Stimulated activated CD4-positive, alpha-beta T cell treated with anti-CD3 and anti-CD28 coated beads, Interleukin-1b, Interleukin-23, amount 100 ng/mL, for 24 hours (primary cell): ENCODE results near the gene KCNN1.
"Not testable (repeated sequence)": the region's sequence is repeated elsewhere in the genome, so short reads cannot be mapped to it uniquely, and the experiment has no call there.

ENCODE experiments used
- DNase-seq, 4 experiments: peaks; one replicate each; pipeline ENCODE4 v3.0.0-alpha.2; 2020; ENCODE audit warnings: low read depth in 4 of 4, low spot score in 1 of 4

The KCNN1 gene

GRCh38 chr19:17967257-17968051, 547 bp downstream of the KCNN1 start:
- no peak for DNase-seq

DNA sequence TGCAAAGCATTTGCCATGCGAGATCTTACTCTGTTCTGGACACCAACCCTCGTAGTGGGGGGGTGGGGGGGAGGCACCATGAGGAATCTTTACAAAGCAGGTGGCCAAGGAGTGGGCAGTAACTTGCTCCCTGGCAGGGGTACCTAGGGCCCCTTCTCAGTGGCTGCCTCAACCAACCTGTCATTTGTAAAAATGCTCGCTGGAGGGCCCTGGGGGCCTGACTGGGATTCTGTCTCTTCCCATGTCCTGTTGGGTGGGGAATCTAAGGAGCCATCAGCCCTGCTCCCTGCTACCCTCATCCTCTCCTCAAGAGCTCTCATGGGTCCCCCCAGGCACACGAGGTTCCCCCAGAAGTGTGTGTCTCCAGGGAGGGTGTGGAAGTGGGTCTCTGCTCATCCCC, 1.5 kb downstream of the KCNN1 start:
- no peak for DNase-seq

DNA sequence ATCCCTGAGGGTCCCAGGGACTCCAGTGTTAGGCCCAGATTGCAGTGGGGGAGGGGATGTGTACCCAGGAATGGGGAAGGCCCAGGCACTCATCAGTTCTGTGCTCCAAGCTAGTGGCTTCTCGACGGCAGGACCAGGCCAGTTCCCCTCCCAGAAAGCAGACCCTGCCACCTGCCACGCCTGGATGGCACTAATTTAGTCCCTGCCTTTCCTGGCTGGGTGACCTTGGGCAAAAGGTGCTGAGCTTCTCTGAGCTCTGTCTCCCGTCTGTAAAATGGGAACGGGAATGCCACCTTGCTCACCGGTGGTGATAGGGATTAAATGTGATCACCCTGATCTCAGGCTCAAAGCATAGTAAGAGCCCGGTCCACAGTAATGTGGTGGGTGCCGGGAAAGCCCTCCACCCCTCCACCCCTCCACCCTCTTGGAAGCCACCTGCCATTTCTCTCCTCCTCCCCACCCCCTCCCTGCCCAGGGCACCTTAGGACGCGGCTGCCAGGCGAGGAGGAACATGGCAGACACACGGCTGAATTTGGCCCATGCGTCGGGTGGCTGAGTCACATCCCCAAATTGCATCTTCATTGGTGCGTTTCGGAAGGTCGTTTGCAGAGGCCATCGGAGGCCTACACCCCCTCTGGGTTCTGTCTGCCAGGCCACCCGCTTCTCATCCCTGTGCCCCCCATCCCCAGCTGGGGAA, 2.3 kb downstream of the KCNN1 start:
- DNase-seq: no peak

GRCh38 chr19:17972230-17972629, 5.3 kb downstream of the KCNN1 start:
- no peak for DNase-seq

GRCh38 chr19:17973759-17974158, 6.9 kb downstream of the KCNN1 start:
- DNase-seq: no peak

DNA sequence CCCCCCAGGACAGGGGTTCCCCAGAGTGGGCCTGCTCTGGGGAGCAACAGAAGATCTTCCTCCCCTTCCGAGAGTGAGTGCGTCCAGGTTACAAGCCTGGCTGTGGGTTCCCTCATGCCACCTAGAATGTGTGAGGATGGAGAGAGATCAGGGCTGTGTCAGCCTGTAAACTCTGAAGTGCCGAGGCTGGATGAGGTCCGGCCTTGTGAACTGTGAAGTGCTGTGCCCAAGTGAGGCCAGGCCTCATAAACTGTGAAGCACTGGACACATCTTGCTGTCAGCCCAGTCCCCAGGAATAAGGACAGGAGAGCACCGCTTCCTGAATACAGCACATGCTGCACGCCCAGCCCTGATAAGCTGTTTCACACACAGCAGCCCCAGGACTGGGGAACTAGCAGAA, 7.6 kb downstream of the KCNN1 start:
- DNase-seq: no peak

DNA sequence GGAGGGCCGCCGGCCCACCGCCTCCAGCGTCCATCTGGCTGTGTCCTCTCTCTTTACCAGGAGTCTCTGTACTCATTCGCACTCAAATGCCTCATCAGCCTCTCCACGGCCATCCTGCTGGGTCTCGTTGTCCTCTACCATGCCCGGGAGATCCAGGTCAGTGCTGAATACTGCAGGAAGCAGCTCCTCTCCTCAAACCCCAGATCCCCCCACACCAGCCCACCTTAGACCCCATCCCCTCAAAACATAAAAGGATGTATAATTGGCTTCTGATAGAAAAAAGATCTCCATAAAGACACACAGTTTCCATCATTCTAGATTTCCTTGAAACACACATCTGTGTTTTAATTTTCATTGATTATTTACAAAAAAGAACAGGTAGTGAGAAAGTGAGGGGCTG, 8.1 kb downstream of the KCNN1 start:
- DNase-seq: no peak

DNA sequence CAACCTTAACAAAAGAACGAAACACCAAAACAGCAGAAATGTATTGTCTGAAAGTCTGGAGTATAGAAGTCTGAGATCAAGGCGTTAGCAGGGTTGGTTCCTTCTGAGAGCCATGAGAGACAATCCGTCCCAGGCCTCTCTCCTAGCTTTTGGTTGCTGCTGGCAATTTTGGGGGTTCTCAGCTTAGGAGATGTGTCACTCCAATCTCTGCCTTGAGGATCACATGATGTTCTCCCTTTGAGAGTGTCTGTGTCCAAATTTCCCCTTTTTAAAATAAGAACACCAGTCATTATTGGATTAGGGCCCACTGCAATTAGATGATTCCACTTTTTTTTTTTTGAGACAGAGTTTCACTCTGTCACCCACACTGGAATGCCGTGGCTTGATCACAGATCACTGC, 10.1 kb downstream of the KCNN1 start:
- no peak for DNase-seq

DNA sequence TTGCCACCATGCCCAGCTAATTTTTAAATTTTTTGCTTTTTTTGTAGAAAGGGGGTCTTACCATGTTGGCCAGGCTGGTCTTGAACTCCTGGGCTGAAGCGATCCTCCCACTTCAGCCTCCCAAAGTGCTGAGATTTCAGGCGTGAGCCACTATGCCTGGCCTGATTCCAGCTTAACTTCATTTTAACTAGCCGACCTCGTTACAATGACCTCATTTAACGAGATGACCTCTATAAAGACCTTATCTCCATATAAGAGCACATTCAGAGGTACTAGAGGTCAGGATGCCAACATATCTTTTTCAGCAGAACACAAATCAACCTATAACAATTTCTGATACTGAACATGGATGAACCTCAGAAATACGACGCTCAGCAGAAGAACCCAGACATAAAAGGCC, 10.6 kb downstream of the KCNN1 start:
- no peak for DNase-seq

- DNase-seq: no peak
Observed at GRCh38 chr19:17981611-17982010, 14.7 kb downstream of the KCNN1 start.

GRCh38 chr19:17982430-17982829, 15.5 kb downstream of the KCNN1 start:
- no peak for DNase-seq

- DNase-seq: no peak
Observed at GRCh38 chr19:17985037-17985818, 18.3 kb downstream of the KCNN1 start.

GRCh38 chr19:17986569-17986968, 19.7 kb downstream of the KCNN1 start:
- not testable (repeated sequence) for DNase-seq

DNA sequence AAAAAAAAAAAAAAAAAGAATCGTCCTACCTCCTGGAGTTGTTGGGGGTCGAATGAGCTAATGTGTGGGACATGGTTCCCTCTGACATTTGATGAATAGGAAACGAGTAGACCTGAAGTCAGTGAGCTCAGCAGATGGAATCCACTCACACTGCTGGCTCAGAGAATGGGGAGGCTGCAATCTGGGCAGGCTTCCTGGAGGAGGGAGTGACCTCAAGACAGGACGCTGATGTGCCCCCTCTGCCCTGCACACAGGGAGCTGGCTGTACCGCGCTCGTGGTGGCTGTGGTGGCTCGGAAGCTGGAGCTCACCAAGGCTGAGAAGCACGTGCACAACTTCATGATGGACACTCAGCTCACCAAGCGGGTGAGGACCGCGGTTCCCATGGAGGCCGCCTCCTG, 21.3 kb downstream of the KCNN1 start:
- no peak for DNase-seq

DNA sequence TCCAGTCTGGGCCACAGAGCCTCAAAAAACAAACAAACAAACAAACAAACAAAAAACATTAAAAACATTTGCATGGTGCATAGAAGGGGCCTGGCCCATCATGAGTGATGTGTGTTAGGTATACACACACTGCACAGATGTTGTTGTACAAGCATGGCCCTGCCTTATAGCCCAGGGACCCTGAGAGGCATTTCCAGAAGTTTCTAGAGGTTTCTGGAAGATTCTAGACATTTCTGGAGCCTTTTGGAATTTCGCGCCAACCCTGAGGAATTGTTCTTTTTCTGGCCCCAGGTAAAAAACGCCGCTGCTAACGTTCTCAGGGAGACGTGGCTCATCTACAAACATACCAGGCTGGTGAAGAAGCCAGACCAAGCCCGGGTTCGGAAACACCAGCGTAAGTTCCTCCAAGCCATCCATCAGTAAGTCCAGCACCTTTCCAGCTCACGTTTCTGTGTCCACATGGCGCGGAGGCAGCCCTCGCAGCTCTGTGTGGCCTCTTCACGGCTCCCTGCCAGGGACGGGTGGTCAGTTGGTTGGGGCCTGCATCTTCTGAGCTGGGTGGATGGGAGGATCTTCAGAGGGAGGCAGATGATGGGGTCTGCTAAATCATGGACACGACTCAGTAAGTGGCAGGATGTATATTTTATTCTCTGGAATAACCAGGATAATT, 22.7 kb downstream of the KCNN1 start:
- DNase-seq: no peak

GRCh38 chr19:17993076-17993813, 26.3 kb downstream of the KCNN1 start:
- DNase-seq: no peak

- DNase-seq: peak; percentile 76 to 81 (median 80)
Observed at GRCh38 chr19:17996826-17997316, 30.0 kb downstream of the KCNN1 start.

DNA sequence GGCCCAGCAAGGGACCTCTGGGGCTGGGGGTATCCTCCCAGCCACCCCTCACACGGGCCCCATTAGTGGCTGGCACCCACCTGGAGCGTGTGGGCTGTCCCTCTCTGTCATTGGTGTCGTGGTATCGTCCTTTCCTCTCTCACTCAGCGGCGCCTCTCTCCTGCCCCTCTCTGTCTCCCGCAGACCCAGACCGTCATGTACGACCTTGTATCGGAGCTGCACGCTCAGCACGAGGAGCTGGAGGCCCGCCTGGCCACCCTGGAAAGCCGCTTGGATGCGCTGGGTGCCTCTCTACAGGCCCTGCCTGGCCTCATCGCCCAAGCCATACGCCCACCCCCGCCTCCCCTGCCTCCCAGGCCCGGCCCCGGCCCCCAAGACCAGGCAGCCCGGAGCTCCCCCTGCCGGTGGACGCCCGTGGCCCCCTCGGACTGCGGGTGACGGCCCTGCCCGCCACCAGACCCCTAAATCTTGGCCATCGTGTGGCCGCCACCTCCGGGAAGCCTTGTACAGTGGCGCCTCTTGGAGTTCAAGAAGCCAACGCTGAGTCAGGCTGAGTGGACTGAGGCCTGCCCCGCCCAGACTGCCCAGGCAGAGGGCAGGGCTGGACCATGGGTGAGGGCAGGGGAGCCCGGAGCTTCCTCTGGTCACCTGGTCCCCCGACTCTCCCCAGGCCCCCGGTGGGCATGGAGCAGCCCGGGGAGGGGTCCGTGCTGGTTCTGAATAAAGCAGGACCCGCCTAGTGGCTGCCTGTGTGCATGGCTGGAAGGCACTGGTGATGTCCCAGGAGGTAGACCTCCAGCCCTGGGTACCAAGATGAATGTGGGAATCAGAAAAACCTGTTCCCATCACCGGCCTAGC, 31.3 kb downstream of the KCNN1 start:
- DNase-seq: no peak

GRCh38 chr19:17998827-17999150, 31.9 kb downstream of the KCNN1 start:
- DNase-seq: no peak
